ENCODE measurements around the gene FRY.

FRY gene

GRCh38 chr13:32086791-32087441 is 55.3 kb downstream of the FRY start:
- H3K9me3 ChIP-seq (ENCODE audit: low read depth, low read length), result no peaks in the 10 kb centered on the region
- no peak overlapping the region for H3K9ac ChIP-seq (ENCODE audit: insufficient read length)
- no peaks in the 10 kb centered on the region for H3K36me3 ChIP-seq (ENCODE audit: insufficient read depth, low read length)
- TF ChIP-seq POLR2AphosphoS5 (IDR thresholded peaks at IDR 0.05; ENCODE audit: borderline replicate concordance, low read depth, low read length) (no peak), EZH2 (IDR thresholded peaks at IDR 0.05) (no peak), FOXP2 (optimal IDR thresholded peaks at IDR 0.05; ENCODE audit: control extremely low read depth, extremely low read length, insufficient read depth) (no peak)
- H3K27ac ChIP-seq, result no peak overlapping the region
- no peak for DNase-seq (ENCODE audit: low read depth, low spot score)
- H3K4me3 ChIP-seq, result no peak overlapping the region

GRCh38 chr13:32087955-32088747 is 56.6 kb downstream of the FRY start:
- H3K4me3 ChIP-seq, result no peak overlapping the region
- no peak for DNase-seq (ENCODE audit: low read depth, low spot score)
- no peaks in the 10 kb centered on the region for H3K9me3 ChIP-seq (ENCODE audit: low read depth, low read length)
- no peak for TF ChIP-seq FOXP2 (optimal IDR thresholded peaks at IDR 0.05; ENCODE audit: control extremely low read depth, extremely low read length, insufficient read depth)
- TF ChIP-seq EZH2 (IDR thresholded peaks at IDR 0.05), result no peak
- no peak for TF ChIP-seq POLR2AphosphoS5 (IDR thresholded peaks at IDR 0.05; ENCODE audit: borderline replicate concordance, low read depth, low read length)
- no peak overlapping the region for H3K27ac ChIP-seq
- H3K36me3 ChIP-seq (ENCODE audit: insufficient read depth, low read length), result no peaks in the 10 kb centered on the region
- no peak overlapping the region for H3K9ac ChIP-seq (ENCODE audit: insufficient read length)

GRCh38 chr13:32092496-32092895 is 60.9 kb downstream of the FRY start:
- Histone ChIP-seq H3K4me3 (no peak overlapping the region), H3K27ac (no peak overlapping the region), H3K9me3 (ENCODE audit: low read depth, low read length) (no peaks in the 10 kb centered on the region), H3K36me3 (ENCODE audit: insufficient read depth, low read length) (no peaks in the 10 kb centered on the region), H3K9ac (ENCODE audit: insufficient read length) (no peak overlapping the region)
- TF ChIP-seq EZH2 (IDR thresholded peaks at IDR 0.05), result no peak
- TF ChIP-seq POLR2AphosphoS5 (IDR thresholded peaks at IDR 0.05; ENCODE audit: borderline replicate concordance, low read depth, low read length), result no peak
- TF ChIP-seq FOXP2 (optimal IDR thresholded peaks at IDR 0.05; ENCODE audit: control extremely low read depth, extremely low read length, insufficient read depth), result no peak
- no peak for DNase-seq (ENCODE audit: low read depth, low spot score)

DNA sequence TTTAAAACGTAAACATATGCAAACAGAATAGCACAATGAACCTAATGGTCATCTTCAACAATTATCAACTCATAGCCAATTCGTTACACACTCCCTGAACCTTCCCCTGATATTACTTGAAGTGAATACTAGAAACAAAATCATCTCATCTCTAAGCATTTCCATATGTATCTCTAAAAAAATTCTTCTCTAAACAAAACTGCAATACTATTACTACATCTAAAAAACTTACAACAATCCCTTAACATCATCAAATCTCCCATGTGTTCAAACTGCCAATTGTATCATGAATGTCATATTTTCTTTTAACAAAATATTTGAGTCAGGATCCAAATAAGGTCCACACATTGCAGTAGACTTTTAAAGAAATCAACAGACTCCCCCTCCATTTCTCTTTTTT is 61.4 kb downstream of the FRY start:
- no peak overlapping the region for H3K27ac ChIP-seq
- H3K9ac ChIP-seq (ENCODE audit: insufficient read length), result no peak overlapping the region
- H3K9me3 ChIP-seq (ENCODE audit: low read depth, low read length), result no peaks in the 10 kb centered on the region
- no peaks in the 10 kb centered on the region for H3K36me3 ChIP-seq (ENCODE audit: insufficient read depth, low read length)
- TF ChIP-seq FOXP2 (optimal IDR thresholded peaks at IDR 0.05; ENCODE audit: control extremely low read depth, extremely low read length, insufficient read depth) (no peak), POLR2AphosphoS5 (IDR thresholded peaks at IDR 0.05; ENCODE audit: borderline replicate concordance, low read depth, low read length) (no peak)
- no peak for DNase-seq (ENCODE audit: low read depth, low spot score)
- no peak overlapping the region for H3K4me3 ChIP-seq

DNA sequence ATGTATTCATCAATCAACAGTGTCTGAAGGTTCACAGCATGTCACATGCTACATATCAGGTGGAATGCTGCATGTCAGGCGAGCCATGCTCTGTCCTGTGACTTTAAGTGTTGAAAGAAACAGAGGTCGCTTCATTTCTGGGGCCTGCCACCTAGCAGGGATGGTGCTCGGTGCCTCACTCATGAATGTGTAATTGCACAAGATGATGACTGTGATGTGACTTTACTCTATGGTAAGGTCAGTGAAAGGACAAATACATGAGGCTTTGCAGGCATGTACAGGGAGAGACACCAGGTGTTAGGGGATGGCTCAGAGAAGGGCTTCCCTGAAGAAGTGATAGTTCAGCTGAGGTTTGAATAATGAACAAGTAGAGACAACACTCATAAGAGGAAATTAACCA is 66.7 kb downstream of the FRY start:
- no peak for DNase-seq (ENCODE audit: low read depth, low spot score)
- Histone ChIP-seq H3K27ac (no peak overlapping the region), H3K36me3 (ENCODE audit: insufficient read depth, low read length) (no peaks in the 10 kb centered on the region), H3K9me3 (ENCODE audit: low read depth, low read length) (no peaks in the 10 kb centered on the region), H3K9ac (ENCODE audit: insufficient read length) (no peak overlapping the region), H3K4me3 (no peak overlapping the region)
- TF ChIP-seq FOXP2 (optimal IDR thresholded peaks at IDR 0.05; ENCODE audit: control extremely low read depth, extremely low read length, insufficient read depth), result no peak

DNA sequence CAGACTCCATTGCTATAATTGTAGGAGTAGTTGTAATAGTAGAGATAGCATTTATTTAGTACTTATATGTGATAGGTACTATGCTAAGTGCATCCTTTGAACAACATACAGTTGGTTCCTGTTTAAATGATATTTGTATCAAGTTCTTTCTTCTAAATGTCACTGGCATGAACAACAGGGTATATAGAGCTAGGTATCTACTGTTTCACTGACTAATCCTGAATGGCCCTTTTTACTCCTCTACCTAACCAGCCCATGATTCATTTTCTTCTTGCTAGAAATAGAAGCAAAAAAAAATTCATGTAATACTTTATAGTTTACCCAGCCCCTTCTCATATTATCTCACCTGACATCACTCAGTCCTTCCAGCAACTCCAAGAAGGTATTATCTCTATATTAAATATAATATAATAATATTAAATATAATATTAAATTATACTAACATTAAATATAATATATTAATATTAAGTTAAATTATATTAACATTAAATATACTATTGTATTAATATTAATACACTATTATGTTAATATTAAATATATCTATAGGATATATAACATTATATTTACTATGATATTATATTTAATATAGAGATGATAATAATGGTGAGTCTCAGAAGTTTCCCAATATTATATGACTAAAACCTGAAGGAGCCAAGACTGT is 74.2 kb downstream of the FRY start:
- no peak for TF ChIP-seq FOXP2 (optimal IDR thresholded peaks at IDR 0.05; ENCODE audit: control extremely low read depth, extremely low read length, insufficient read depth)
- no peak for TF ChIP-seq EZH2 (IDR thresholded peaks at IDR 0.05)
- TF ChIP-seq POLR2AphosphoS5 (IDR thresholded peaks at IDR 0.05; ENCODE audit: borderline replicate concordance, low read depth, low read length), result no peak
- Histone ChIP-seq H3K27ac (no peak overlapping the region), H3K9ac (ENCODE audit: insufficient read length) (no peak overlapping the region)

GRCh38 chr13:32107474-32107873 is 75.9 kb downstream of the FRY start:
- no peak overlapping the region for H3K27ac ChIP-seq
- H3K9me3 ChIP-seq (ENCODE audit: low read depth, low read length), result no peaks in the 10 kb centered on the region
- no peaks in the 10 kb centered on the region for H3K36me3 ChIP-seq (ENCODE audit: insufficient read depth, low read length)
- H3K4me3 ChIP-seq, result no peak overlapping the region
- peak; percentile 18 for DNase-seq (ENCODE audit: low read depth, low spot score)
- TF ChIP-seq POLR2AphosphoS5 (IDR thresholded peaks at IDR 0.05; ENCODE audit: borderline replicate concordance, low read depth, low read length) (no peak), FOXP2 (optimal IDR thresholded peaks at IDR 0.05; ENCODE audit: control extremely low read depth, extremely low read length, insufficient read depth) (peak; percentile 70)
- H3K9ac ChIP-seq (ENCODE audit: insufficient read length), result no peak overlapping the region

More for the DNA sequence above, 74.2 kb downstream of the FRY start:
- Histone ChIP-seq H3K4me3 (no peak overlapping the region), H3K36me3 (ENCODE audit: insufficient read depth, low read length) (no peaks in the 10 kb centered on the region), H3K9me3 (ENCODE audit: low read depth, low read length) (no peaks in the 10 kb centered on the region)
- no peak for DNase-seq (ENCODE audit: low read depth, low spot score)

- no peak overlapping the region for H3K27ac ChIP-seq
- H3K36me3 ChIP-seq (ENCODE audit: insufficient read depth, low read length), result no peaks in the 10 kb centered on the region
- no peak overlapping the region for H3K4me3 ChIP-seq
- H3K9me3 ChIP-seq (ENCODE audit: low read depth, low read length), result no peaks in the 10 kb centered on the region
- TF ChIP-seq POLR2AphosphoS5 (IDR thresholded peaks at IDR 0.05; ENCODE audit: borderline replicate concordance, low read depth, low read length), result no peak
- TF ChIP-seq FOXP2 (optimal IDR thresholded peaks at IDR 0.05; ENCODE audit: control extremely low read depth, extremely low read length, insufficient read depth), result no peak
- TF ChIP-seq EZH2 (IDR thresholded peaks at IDR 0.05), result no peak
- DNase-seq (ENCODE audit: low read depth, low spot score), result no peak
- no peak overlapping the region for H3K9ac ChIP-seq (ENCODE audit: insufficient read length)
Measured at GRCh38 chr13:32107973-32108372, 76.4 kb downstream of the FRY start.
